Gastroesophageal sphincter (tissue), 3 donors: ENCODE measurements around the gene TEX28.

Source experiments
- EP300 ChIP-seq: sonication (generic); formaldehyde crosslinking; IDR thresholded peaks from one replicate; pipeline ENCODE4 v1.6.1; 2017; ENCODE audit warnings: antibody characterized with exemption, mild to moderate bottlenecking
- POLR2A ChIP-seq, 2 donors: fragments of 450-650 bp; IDR thresholded peaks; one replicate each; pipeline ENCODE4 v1.6.1; 2017; ENCODE audit warnings: antibody characterized with exemption in 2 of 2, mild to moderate bottlenecking in 2 of 2, moderate library complexity in 1 of 2
- TF ChIP-seq, protein P1 (sequence below), 4 experiments: fragments of 200-600 bp in 2 of 4; fragments of 450-650 bp in 2 of 4; sonication (generic) in 1 of 4; IDR thresholded peaks; one replicate each; pipeline ENCODE4 v1.5.1; 2017 to 2019; ENCODE audit warnings: antibody characterized with exemption in 4 of 4, mild to moderate bottlenecking in 2 of 4, moderate library complexity in 2 of 4

DNA sequence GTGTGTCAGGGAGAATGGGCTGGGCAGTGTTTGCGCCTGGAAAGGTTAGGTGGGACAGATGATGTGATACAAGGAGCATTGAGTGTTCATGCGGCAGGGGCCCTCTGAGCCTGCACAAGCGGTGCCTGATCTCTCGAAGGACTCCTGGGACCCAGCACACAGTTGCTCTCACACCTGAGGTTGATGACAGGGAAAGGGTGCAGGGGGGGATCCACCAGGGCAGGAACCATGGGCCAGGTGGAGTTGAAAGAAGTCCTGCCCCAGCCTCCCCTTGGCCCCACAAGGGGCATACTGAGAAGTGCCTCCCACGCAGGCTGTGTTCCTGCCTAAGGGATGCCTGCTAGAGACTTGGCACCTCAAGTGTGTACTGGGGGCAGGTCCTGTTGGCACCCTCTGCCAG is 33.7 kb upstream of the TEX28 start:
- TF ChIP-seq, protein P1, sequence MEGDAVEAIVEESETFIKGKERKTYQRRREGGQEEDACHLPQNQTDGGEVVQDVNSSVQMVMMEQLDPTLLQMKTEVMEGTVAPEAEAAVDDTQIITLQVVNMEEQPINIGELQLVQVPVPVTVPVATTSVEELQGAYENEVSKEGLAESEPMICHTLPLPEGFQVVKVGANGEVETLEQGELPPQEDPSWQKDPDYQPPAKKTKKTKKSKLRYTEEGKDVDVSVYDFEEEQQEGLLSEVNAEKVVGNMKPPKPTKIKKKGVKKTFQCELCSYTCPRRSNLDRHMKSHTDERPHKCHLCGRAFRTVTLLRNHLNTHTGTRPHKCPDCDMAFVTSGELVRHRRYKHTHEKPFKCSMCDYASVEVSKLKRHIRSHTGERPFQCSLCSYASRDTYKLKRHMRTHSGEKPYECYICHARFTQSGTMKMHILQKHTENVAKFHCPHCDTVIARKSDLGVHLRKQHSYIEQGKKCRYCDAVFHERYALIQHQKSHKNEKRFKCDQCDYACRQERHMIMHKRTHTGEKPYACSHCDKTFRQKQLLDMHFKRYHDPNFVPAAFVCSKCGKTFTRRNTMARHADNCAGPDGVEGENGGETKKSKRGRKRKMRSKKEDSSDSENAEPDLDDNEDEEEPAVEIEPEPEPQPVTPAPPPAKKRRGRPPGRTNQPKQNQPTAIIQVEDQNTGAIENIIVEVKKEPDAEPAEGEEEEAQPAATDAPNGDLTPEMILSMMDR (IDR thresholded peaks at IDR 0.05): no peak
- TF ChIP-seq EP300 (no peak), POLR2A (IDR thresholded peaks at IDR 0.05) (no peak)
